ENCODE results near the gene CHSY3.

The CHSY3 gene

DNA sequence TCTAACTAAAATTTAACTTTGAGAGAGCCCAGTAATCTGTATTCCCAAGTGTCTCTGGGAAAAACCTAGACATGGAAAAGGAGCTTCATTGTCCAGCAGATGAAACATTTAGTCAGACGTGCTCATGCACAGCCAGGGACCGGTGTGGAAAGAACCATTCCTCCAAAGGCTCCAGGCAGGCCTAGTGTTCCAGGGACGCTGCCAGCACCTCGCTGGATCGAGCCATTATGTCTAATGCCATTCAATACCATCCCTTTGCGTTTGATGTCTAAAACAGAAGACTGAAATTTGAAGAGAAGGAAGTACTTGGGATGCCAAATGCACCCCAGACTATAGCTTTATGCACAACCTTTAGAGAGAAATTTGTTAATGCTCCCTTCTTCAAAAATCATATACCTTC lies 1.4 kb upstream of the CHSY3 start:
- no peak overlapping the region for H2AFZ ChIP-seq (ENCODE audit: low read length)
- H3K36me3 ChIP-seq (ENCODE audit: insufficient read depth, low read length): no peaks in the 10 kb centered on the region
- H3K79me2 ChIP-seq (ENCODE audit: insufficient read depth, low read length): no peaks in the 10 kb centered on the region

DNA sequence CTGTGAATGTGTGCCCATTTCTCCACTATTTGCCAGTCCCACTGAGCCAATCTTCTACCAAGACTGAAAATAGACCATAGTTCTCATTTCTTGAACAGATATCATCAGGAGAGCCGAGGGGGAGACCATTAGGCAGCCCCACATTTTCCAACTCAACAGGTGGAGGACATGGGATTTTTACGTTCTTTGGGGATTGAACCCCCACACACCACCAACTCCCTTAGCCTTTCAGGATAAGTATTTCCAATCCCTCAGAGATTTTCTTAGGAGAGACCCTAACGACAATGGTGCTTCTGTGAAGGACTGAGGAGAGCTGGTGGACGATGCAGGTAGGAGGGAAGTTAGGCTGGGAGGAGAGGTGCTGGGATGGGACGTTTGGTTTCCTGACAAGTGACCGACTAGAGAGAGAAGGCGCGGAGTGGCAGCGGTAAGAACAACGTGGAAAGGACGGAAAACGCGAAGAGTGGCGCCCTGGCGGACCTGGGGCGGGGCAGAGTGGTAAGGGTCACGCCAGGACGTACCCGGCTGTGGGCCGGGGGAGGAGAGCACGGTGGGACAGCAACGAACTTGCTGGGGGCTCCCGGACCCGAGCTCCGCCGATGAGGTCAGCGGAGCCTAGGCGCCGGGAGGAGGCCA lies 681 bp upstream of the CHSY3 start:
- H3K4me3 ChIP-seq (ENCODE audit: low read depth, low read length, poor library complexity, severe bottlenecking): no peak overlapping the region
- H3K4me2 ChIP-seq (ENCODE audit: low read length): no peak overlapping the region
- H3K27ac ChIP-seq (ENCODE audit: low read depth, low read length, poor library complexity, severe bottlenecking): no peak overlapping the region

More for the DNA sequence above, 1.4 kb upstream of the CHSY3 start:
- Histone ChIP-seq H3K4me3 (ENCODE audit: low read depth, low read length, poor library complexity, severe bottlenecking) (no peak overlapping the region), H3K9me2 (ENCODE audit: low read depth, low read length) (no peaks in the 10 kb centered on the region), H3K9ac (ENCODE audit: low read length) (no peak overlapping the region), H3F3A (ENCODE audit: insufficient read depth, low read length) (no peaks in the 10 kb centered on the region), H3K27me3 (ENCODE audit: insufficient read depth, low read length) (no peaks in the 10 kb centered on the region), H4K20me1 (ENCODE audit: insufficient read depth, low read length) (no peaks in the 10 kb centered on the region), H3K4me1 (ENCODE audit: insufficient read depth, low read length, severe bottlenecking) (no peaks in the 10 kb centered on the region), H3K9me3 (ENCODE audit: low read length) (no peaks in the 10 kb centered on the region), H3K4me2 (ENCODE audit: low read length) (no peak overlapping the region), H3K27ac (ENCODE audit: low read depth, low read length, poor library complexity, severe bottlenecking) (no peak overlapping the region)
- TF ChIP-seq, protein P1, sequence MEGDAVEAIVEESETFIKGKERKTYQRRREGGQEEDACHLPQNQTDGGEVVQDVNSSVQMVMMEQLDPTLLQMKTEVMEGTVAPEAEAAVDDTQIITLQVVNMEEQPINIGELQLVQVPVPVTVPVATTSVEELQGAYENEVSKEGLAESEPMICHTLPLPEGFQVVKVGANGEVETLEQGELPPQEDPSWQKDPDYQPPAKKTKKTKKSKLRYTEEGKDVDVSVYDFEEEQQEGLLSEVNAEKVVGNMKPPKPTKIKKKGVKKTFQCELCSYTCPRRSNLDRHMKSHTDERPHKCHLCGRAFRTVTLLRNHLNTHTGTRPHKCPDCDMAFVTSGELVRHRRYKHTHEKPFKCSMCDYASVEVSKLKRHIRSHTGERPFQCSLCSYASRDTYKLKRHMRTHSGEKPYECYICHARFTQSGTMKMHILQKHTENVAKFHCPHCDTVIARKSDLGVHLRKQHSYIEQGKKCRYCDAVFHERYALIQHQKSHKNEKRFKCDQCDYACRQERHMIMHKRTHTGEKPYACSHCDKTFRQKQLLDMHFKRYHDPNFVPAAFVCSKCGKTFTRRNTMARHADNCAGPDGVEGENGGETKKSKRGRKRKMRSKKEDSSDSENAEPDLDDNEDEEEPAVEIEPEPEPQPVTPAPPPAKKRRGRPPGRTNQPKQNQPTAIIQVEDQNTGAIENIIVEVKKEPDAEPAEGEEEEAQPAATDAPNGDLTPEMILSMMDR (IDR thresholded peaks at IDR 0.05; ENCODE audit: low read length): no peak
- no peak for TF ChIP-seq EZH2 (IDR thresholded peaks at IDR 0.05; ENCODE audit: borderline replicate concordance, low read length)

DNA sequence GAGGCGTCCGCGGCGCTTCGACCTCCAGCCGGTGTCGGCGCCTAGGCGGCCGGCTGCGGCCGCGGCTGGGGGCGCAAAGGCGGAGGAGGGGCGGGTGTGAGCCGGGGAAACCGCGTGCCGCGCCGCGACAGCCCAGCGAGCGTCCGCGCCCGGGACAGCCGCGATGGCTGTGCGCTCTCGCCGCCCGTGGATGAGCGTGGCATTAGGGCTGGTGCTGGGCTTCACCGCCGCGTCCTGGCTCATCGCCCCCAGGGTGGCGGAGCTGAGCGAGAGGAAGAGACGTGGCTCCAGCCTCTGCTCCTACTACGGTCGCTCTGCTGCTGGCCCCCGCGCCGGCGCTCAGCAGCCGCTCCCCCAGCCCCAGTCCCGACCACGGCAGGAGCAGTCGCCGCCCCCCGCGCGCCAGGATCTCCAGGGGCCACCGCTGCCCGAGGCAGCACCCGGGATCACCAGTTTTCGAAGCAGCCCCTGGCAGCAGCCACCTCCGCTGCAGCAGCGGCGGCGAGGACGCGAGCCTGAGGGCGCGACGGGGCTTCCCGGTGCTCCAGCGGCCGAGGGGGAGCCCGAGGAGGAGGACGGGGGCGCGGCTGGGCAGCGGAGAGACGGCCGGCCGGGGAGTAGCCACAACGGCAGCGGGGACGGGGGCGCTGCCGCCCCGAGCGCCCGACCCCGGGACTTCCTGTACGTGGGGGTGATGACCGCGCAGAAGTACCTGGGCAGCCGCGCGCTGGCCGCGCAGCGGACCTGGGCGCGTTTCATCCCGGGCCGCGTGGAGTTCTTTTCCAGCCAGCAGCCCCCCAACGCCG lies 605 bp downstream of the CHSY3 start:
- Histone ChIP-seq H3K9me3 (ENCODE audit: low read length) (no peaks in the 10 kb centered on the region), H3K4me2 (ENCODE audit: low read length) (no peak overlapping the region), H3K4me1 (ENCODE audit: insufficient read depth, low read length, severe bottlenecking) (no peaks in the 10 kb centered on the region), H3K36me3 (ENCODE audit: insufficient read depth, low read length) (no peaks in the 10 kb centered on the region), H3K9me2 (ENCODE audit: low read depth, low read length) (no peaks in the 10 kb centered on the region; the same call in 1 of the 2 replicates), H3K4me3 (ENCODE audit: low read depth, low read length, poor library complexity, severe bottlenecking) (no peak overlapping the region), H3K27me3 (ENCODE audit: insufficient read depth, low read length) (no peaks in the 10 kb centered on the region), H3K9ac (ENCODE audit: low read length) (no peak overlapping the region), H3F3A (ENCODE audit: insufficient read depth, low read length) (no peaks in the 10 kb centered on the region), H3K27ac (ENCODE audit: low read depth, low read length, poor library complexity, severe bottlenecking) (no peak overlapping the region), H2AFZ (ENCODE audit: low read length) (no peak overlapping the region), H4K20me1 (ENCODE audit: insufficient read depth, low read length) (no peaks in the 10 kb centered on the region), H3K79me2 (ENCODE audit: insufficient read depth, low read length) (no peaks in the 10 kb centered on the region)
- TF ChIP-seq, protein P1 (IDR thresholded peaks at IDR 0.05; ENCODE audit: low read length): no peak
- no peak for TF ChIP-seq EZH2 (IDR thresholded peaks at IDR 0.05; ENCODE audit: borderline replicate concordance, low read length)

More for the DNA sequence above, 681 bp upstream of the CHSY3 start:
- no peaks in the 10 kb centered on the region for H3K27me3 ChIP-seq (ENCODE audit: insufficient read depth, low read length)
- no peaks in the 10 kb centered on the region for H4K20me1 ChIP-seq (ENCODE audit: insufficient read depth, low read length)
- H3K9me2 ChIP-seq (ENCODE audit: low read depth, low read length): no peaks in the 10 kb centered on the region
- H3K9me3 ChIP-seq (ENCODE audit: low read length): no peaks in the 10 kb centered on the region
- H3K9ac ChIP-seq (ENCODE audit: low read length): no peak overlapping the region
- TF ChIP-seq EZH2 (IDR thresholded peaks at IDR 0.05; ENCODE audit: borderline replicate concordance, low read length): no peak
- TF ChIP-seq, protein P1 (IDR thresholded peaks at IDR 0.05; ENCODE audit: low read length): no peak
- no peaks in the 10 kb centered on the region for H3K36me3 ChIP-seq (ENCODE audit: insufficient read depth, low read length)
- H3K4me1 ChIP-seq (ENCODE audit: insufficient read depth, low read length, severe bottlenecking): no peaks in the 10 kb centered on the region
- no peaks in the 10 kb centered on the region for H3K79me2 ChIP-seq (ENCODE audit: insufficient read depth, low read length)
- no peak overlapping the region for H2AFZ ChIP-seq (ENCODE audit: low read length)
- no peaks in the 10 kb centered on the region for H3F3A ChIP-seq (ENCODE audit: insufficient read depth, low read length)

Measured in OCI-LY1 (cell line).